GM12864 (cell line): ENCODE results near the gene MYO9B.
"Not testable (repeated sequence)": the region's sequence is repeated elsewhere in the genome, so short reads cannot be mapped to it uniquely, and the experiment has no call there.

Experiments used
- DNase-seq: peaks from one replicate; pipeline ENCODE4 v3.0.0-alpha.2; 2011; ENCODE audit warnings: low read depth
- H3K4me3 ChIP-seq: 2 replicates; pipeline ENCODE4 v1.5.1; 2011; ENCODE audit warnings: mild to moderate bottlenecking, low read depth, low read length, control low read depth
- CTCF ChIP-seq: IDR thresholded peaks from 2 replicates; pipeline ENCODE4 v1.5.1; 2011; ENCODE audit warnings: low read depth, mild to moderate bottlenecking, moderate library complexity, low read length, control low read depth, inconsistent platforms; ENCODE audit errors: missing control alignments

MYO9B gene

GRCh38 chr19:17101686-17102628 is 26.4 kb downstream of the MYO9B start:
- TF ChIP-seq CTCF, result no peak
- DNase-seq, result peak; percentile 49
- peak overlapping the region; percentile 20; the same call in 1 of the 2 replicates for H3K4me3 ChIP-seq

- peak; percentile 80 for TF ChIP-seq CTCF
- peak overlapping the region; percentile 38; the same call in 1 of the 2 replicates for H3K4me3 ChIP-seq
- DNase-seq, result no peak
Observed at GRCh38 chr19:17103177-17103576, 27.6 kb downstream of the MYO9B start.

GRCh38 chr19:17104679-17105078 is 29.1 kb downstream of the MYO9B start:
- no peak for TF ChIP-seq CTCF
- H3K4me3 ChIP-seq, result peak overlapping the region; percentile 40; the same call in 1 of the 2 replicates
- peak; percentile 55 for DNase-seq

- no peak for TF ChIP-seq CTCF
- peak; percentile 61 for DNase-seq
- H3K4me3 ChIP-seq, result no peak overlapping the region; the same call in 1 of the 2 replicates
Observed at GRCh38 chr19:17105556-17105955, 30.0 kb downstream of the MYO9B start.

GRCh38 chr19:17106964-17107363 is 31.4 kb downstream of the MYO9B start:
- H3K4me3 ChIP-seq, result peak overlapping the region; percentile 17; the same call in 1 of the 2 replicates
- not testable (repeated sequence) for DNase-seq

GRCh38 chr19:17107546-17108452 is 32.2 kb downstream of the MYO9B start:
- peak overlapping the region; percentile 17 for H3K4me3 ChIP-seq
- no peak for DNase-seq
- no peak for TF ChIP-seq CTCF

- H3K4me3 ChIP-seq, result no peak overlapping the region; the same call in 1 of the 2 replicates
- TF ChIP-seq CTCF, result no peak
- DNase-seq, result no peak
Observed at GRCh38 chr19:17108453-17108784, 32.8 kb downstream of the MYO9B start.
